ENCODE results near the gene CERS2.

Gene CERS2

GRCh38 chr1:150997126-150997872 lies 22.7 kb upstream of the CERS2 start:
- DNase-seq = no peak

- DNase-seq = no peak
These were observed 21.3 kb upstream of the CERS2 start for GRCh38 chr1:150995896-150996295.

- DNase-seq = no peak
These were observed 20.8 kb upstream of the CERS2 start for GRCh38 chr1:150995460-150995859.

- no peak for DNase-seq
These were observed 19.6 kb upstream of the CERS2 start for GRCh38 chr1:150994248-150994647.

GRCh38 chr1:150992626-150993025 lies 18.0 kb upstream of the CERS2 start:
- no peak for DNase-seq

GRCh38 chr1:150987924-150988323 lies 13.3 kb upstream of the CERS2 start:
- DNase-seq = no peak

GRCh38 chr1:150985179-150985825 lies 10.7 kb upstream of the CERS2 start:
- no peak for DNase-seq

GRCh38 chr1:150981805-150982712 lies 7.4 kb upstream of the CERS2 start, which contains the start of gene ANXA9:
ANXA9 (plus strand) TSS chr1:150982292; CDS start chr1:150983106, 814 bp downstream.
- no peak for DNase-seq

GRCh38 chr1:150981177-150981804 lies 6.7 kb upstream of the CERS2 start:
- peak; percentile 93 for DNase-seq

- peak; percentile 80 for DNase-seq
These were observed 4.7 kb upstream of the CERS2 start for GRCh38 chr1:150979092-150980056.

GRCh38 chr1:150976879-150977694 lies 2.5 kb upstream of the CERS2 start:
- no peak for DNase-seq

- no peak for DNase-seq
These were observed 1.8 kb upstream of the CERS2 start for GRCh38 chr1:150976401-150976821.

GRCh38 chr1:150973836-150974579 lies 627 bp downstream of the CERS2 start:
- no peak for DNase-seq

GRCh38 chr1:150973258-150973835 lies 1.3 kb downstream of the CERS2 start:
- no peak for DNase-seq

- DNase-seq = no peak
These were observed 2.2 kb downstream of the CERS2 start for GRCh38 chr1:150972417-150972940.

- no peak for DNase-seq
These were observed 2.8 kb downstream of the CERS2 start for GRCh38 chr1:150971583-150972416.

GRCh38 chr1:150970808-150971582 lies 3.6 kb downstream of the CERS2 start:
- DNase-seq = no peak

- no peak for DNase-seq
These were observed 5.0 kb downstream of the CERS2 start for GRCh38 chr1:150969626-150970025.
